Activated T-cell treated with anti-CD3 and anti-CD28 coated beads, Interleukin-2, amount 50 U/mL, for 24 hours (primary cell): ENCODE measurements around the gene SBNO1.
A peak's percentile ranks its signal among the peaks of the same experiment; 100 is the strongest.
"Not testable (repeated sequence)": the region's sequence is repeated elsewhere in the genome, so short reads cannot be mapped to it uniquely, and the experiment has no call there.

ENCODE experiments used
- DNase-seq: peaks from one replicate; pipeline ENCODE4 v3.0.0-alpha.2; 2020
- H3K27ac Mint-ChIP-seq: 2 replicates; pipeline ENCODE4 v1.8.0; 2020; ENCODE audit warnings: mild to moderate bottlenecking, mixed read lengths
- H3K27me3 Mint-ChIP-seq: 2 replicates; pipeline ENCODE4 v1.8.0; 2020; ENCODE audit warnings: mixed read lengths
- H3K36me3 Mint-ChIP-seq: 2 replicates; pipeline ENCODE4 v1.8.0; 2020; ENCODE audit warnings: low read depth, mixed read lengths
- H3K4me1 Mint-ChIP-seq: 2 replicates; pipeline ENCODE4 v1.8.0; 2020; ENCODE audit warnings: low read depth, mixed read lengths
- H3K4me3 Mint-ChIP-seq: 2 replicates; pipeline ENCODE4 v1.8.0; 2020; ENCODE audit warnings: mild to moderate bottlenecking, moderate library complexity, mixed read lengths
- H3K9me3 Mint-ChIP-seq: 2 replicates; pipeline ENCODE4 v1.8.0; 2020; ENCODE audit warnings: mixed read lengths

The SBNO1 gene

DNA sequence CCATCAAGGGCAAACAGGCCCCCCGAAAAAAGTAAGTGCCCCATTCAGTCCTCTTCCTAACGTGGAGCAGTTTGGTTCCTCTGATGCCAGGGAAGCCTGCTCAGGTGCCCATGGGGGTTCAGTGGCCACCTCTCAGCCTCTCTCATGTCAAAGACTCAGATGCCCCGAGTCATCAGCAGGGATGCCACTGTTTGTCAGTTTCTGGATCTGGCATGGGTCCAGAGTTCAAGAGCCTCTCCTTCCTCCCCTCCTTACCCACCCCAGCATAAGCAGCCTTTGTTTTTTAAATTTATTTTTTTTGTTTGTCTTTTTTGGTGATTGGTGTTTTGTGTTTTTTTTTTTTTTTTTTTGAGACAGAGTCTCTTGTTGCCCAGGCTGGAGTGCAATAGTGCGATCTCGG lies 30.6 kb upstream of the SBNO1 start:
- H3K27ac Mint-ChIP-seq: peak overlapping the region; percentile 20
- DNase-seq: no peak
- H3K4me3 Mint-ChIP-seq: no peak overlapping the region
- peaks cover 30% of the 10 kb centered on the region for H3K4me1 Mint-ChIP-seq
- no peaks in the 10 kb centered on the region for H3K9me3 Mint-ChIP-seq
- H3K36me3 Mint-ChIP-seq: peaks cover 88% of the 10 kb centered on the region
- no peaks in the 10 kb centered on the region for H3K27me3 Mint-ChIP-seq

DNA sequence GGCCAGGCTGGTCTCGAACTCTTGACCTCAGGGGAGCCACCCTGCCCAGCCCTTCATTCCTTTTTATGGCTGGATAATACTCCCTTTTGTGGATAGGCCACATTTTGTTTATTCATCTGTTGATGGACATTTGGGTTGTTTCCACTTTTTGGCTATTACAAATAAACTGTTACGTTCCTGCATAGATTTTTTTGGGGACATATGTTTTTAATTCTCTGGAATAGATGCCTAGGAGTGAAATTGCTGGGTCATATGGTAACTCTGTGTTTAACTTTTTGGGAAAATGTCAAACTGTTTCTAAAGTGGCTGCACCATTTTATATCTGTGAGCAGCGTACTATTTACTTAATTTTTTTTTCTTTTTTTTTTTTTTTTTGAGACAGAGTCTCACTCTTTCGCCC lies 29.1 kb upstream of the SBNO1 start:
- H3K27me3 Mint-ChIP-seq: no peaks in the 10 kb centered on the region
- no peak overlapping the region for H3K27ac Mint-ChIP-seq
- no peak overlapping the region for H3K4me3 Mint-ChIP-seq
- H3K36me3 Mint-ChIP-seq: peaks cover 85% of the 10 kb centered on the region
- peaks cover 32% of the 10 kb centered on the region for H3K4me1 Mint-ChIP-seq
- no peaks in the 10 kb centered on the region for H3K9me3 Mint-ChIP-seq
- DNase-seq: no peak

DNA sequence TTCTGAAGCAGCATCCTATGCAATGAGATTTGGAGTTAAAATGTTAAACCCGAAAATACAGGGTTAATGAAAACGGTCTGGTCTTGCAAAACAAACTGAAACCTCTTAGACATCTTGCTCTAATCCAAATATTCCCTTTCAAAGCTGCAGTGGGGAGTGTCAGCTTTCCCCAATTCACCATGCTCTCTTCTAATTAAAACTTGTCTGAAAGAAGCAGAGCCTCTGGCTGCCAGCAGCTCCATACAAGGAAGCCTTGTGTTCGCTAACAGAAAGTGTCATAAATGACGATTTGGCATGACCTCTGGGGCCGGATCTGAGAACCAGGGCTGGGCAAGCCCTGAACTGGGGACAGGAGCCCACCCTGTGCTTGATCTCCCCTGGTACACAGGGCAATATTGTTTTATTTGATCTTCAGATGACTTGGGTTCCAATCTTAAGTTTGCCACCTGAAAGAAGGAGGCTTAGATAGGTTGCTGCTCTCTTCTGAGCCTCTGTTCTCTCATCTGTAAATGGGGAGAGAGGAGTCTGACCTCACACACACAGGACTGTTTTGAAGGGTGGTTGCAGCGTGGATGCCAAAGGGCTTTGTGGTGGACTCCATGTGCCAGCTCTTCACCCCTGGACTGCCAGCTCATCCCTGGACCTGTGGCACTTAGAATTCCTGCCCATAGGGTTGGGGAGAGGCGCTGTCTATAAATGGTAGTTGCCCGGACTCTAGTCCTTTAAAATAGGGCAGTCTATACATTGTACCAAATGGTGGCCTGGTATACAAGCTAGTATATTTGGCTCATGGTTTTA lies 27.1 kb upstream of the SBNO1 start:
- Mint-ChIP-seq H3K36me3 (peaks cover 67% of the 10 kb centered on the region), H3K4me3 (peak overlapping the region; percentile 87)

DNA sequence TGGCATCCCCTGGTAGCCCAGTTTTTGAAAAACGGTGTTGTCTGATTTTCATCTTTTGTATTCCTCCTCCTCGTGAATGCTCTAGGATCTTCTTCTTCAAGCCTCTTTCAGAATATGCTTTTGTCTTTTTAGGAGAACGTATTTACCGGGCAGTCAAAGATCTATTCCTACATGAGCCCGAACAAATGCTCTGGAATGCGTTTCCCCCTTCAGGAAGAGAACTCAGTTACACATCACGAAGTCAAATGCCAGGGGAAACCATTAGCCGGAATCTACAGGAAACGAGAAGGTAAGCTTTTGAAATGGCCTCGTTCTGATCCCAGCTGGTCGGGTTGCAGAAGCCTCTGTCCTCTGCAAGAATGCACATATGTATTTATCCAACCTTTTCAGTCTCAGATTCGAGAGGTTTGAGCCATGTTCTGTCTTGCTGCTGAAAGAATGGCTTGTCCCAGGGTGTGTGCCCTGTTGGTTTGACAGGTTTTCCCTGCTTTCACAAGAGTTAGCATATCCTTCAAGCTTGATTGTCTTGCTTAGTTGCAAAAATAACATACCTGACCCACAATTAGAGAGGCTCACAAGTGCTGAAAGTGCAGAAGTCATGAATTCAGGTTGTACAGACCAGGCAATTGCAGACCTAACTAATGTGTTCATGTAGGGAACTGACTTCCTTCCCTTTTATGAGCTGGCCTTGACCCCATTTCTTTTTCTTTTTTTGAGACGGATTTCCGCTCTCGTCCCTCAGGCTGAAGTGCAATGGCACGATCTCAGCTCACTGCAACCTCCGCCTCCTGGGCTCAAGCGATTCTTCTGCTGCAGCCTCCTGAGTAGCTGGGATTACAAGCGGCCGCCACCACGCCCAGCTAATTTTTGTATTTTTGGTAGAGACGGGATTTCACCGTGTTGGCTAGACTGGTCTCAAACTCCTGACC lies 26.1 kb upstream of the SBNO1 start:
- Mint-ChIP-seq H3K4me1 (peaks cover 43% of the 10 kb centered on the region), H3K4me3 (peak overlapping the region; percentile 87), H3K27me3 (no peaks in the 10 kb centered on the region), H3K27ac (peak overlapping the region; percentile 90), H3K9me3 (no peaks in the 10 kb centered on the region), H3K36me3 (peaks cover 57% of the 10 kb centered on the region)
- no peak for DNase-seq

More for the DNA sequence above, 27.1 kb upstream of the SBNO1 start:
- DNase-seq: no peak
- Mint-ChIP-seq H3K27ac (peak overlapping the region; percentile 59), H3K27me3 (no peaks in the 10 kb centered on the region), H3K4me1 (peaks cover 46% of the 10 kb centered on the region), H3K9me3 (no peaks in the 10 kb centered on the region)

DNA sequence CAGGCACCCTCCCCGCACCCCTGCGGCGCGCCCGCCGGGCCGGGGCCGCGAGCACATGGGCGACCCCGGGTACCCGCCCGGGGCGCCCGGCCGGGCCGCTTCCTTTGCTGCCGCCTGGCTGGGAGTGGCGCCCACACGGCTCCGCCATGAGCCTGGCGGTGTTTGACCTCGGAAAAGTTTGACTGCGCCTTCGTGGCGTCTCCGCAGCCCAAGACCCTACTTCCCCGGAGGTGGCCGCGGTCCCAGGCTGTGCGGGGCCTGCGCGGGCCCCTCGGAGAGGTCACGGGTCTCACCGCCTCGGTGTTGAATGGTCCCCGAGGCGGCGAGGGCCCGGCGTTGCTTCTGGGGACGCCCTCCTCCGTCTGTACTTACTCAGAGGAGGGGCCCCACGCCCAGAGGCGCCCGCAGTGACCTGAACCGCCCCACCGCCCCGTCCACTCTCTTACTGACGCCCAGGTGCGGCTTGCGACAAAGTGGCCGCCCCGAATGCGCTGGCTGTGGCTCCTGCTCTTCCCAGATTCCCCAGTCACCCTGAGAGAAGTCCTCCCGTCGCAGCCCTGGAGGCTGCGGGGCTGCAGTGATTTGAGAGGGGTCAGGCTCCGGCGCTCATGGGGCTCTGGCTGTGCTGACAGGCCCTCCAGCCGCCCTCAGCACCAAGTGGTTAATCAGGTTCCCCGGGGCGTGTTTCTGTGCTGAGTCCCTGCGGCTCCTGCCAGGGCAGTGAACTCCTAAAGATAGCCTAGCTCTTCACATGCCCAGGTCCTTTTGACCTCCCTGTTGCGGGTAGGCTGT lies 25.1 kb upstream of the SBNO1 start:
- Mint-ChIP-seq H3K27ac (peak overlapping the region; percentile 90), H3K27me3 (no peaks in the 10 kb centered on the region), H3K4me1 (peaks cover 43% of the 10 kb centered on the region), H3K36me3 (peaks cover 47% of the 10 kb centered on the region), H3K9me3 (no peaks in the 10 kb centered on the region), H3K4me3 (peak overlapping the region; percentile 87)
- peak; percentile 65 for DNase-seq

DNA sequence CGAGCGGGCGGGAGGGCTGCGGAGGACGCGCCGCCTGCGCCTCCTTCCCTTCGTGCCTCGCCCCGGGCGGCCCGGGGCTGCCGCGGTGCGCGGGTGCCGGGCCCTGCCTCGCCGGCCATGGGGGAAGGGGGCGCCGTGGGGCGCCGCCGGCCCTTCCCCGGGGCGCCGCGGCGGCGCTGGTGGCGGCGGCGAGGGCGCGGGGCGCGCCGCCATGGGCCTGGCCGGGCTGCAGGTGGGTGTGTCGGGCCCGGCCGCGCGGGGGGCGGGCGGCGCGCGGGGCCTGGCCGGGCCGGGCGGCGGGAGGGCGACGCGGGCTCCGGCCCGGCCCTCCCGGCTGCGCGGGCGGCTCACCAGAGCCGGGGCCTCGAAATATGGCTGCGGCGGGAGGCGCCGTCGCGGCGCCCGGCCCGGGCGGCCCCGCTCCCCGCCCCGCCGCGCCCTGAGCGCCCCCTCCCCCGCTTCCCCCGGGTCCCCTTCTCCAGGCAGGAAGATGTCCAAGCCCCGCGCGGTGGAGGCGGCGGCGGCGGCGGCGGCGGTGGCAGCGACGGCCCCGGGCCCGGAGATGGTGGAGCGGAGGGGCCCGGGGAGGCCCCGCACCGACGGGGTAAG lies 24.4 kb upstream of the SBNO1 start:
- Mint-ChIP-seq H3K9me3 (no peaks in the 10 kb centered on the region), H3K27me3 (no peaks in the 10 kb centered on the region), H3K4me3 (no peak overlapping the region), H3K4me1 (peaks cover 45% of the 10 kb centered on the region), H3K36me3 (peaks cover 47% of the 10 kb centered on the region), H3K27ac (no peak overlapping the region)
- no peak for DNase-seq

DNA sequence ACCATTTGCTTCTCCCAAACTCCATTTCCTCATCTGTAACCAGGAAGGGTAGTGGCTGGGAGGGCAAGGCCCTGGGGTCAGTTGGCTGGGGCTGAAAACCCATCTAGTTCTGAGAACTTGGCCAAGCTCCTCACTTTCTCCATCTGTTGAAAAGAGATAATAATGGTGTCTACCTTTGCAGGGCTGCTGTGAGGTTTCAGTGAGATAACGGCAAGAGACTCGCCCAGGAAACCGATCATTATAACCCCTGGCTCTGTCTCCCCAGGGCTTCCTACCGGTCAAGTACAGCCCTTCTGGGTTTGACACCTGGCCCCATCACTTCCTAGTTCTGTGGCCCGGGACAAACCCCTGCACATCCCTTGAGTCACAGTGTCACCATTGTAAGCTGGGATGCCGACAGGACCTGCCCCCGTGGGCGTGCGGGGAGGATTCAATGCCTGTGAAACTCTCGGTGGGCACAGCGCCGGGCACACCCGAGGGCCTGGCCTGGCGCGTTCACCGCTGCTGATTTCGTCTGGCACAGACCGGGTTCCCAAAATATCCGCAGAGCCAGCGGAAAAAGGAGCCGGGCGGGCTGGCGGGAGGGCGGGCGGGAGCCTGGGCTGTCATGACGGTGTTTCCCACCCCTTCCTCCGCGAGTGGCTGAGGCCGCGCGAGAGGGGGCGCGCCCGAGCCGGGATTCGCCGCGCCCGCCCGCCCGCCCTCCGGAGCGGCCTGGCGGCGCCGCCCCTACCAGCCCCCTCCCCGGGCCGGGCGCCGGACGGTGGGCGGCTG lies 23.7 kb upstream of the SBNO1 start:
- peak overlapping the region; percentile 83 for H3K4me3 Mint-ChIP-seq
- H3K36me3 Mint-ChIP-seq: peaks cover 46% of the 10 kb centered on the region
- peak overlapping the region; percentile 92 for H3K27ac Mint-ChIP-seq
- H3K9me3 Mint-ChIP-seq: no peaks in the 10 kb centered on the region
- DNase-seq: peak; percentile 84
- H3K27me3 Mint-ChIP-seq: no peaks in the 10 kb centered on the region
- peaks cover 47% of the 10 kb centered on the region for H3K4me1 Mint-ChIP-seq

DNA sequence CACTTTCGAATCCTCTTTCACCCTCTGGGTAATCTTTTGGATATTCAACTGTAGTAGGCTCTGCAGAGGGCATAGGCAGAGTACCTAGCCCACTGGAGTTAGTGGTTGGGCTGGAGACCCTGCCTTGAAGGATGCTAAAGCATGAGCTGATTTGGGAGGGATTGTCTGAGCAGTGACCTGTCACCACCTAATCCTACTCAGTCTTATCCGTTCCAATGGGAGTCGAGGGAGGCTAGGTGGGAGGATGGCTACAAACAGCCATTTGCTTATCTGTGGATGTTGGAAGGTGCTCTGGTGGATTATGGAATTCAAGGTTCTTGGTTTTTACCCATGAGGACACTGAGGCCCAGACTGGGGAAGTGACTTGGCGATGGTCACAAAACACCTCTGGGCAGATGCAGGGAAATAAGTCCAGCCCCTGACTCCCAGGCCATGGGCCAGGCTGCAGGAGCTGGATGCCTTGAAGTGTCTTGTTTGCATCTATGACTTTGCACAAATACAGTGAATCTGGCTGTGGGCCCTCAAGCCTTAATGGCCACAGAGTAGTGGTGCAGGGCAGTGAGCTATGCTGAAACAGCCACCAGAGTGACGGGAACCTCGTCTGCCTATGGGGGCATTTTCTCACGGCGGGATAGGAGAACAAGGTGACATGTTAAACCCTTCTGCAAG lies 23.0 kb upstream of the SBNO1 start:
- no peaks in the 10 kb centered on the region for H3K9me3 Mint-ChIP-seq
- H3K4me1 Mint-ChIP-seq: peaks cover 45% of the 10 kb centered on the region

DNA sequence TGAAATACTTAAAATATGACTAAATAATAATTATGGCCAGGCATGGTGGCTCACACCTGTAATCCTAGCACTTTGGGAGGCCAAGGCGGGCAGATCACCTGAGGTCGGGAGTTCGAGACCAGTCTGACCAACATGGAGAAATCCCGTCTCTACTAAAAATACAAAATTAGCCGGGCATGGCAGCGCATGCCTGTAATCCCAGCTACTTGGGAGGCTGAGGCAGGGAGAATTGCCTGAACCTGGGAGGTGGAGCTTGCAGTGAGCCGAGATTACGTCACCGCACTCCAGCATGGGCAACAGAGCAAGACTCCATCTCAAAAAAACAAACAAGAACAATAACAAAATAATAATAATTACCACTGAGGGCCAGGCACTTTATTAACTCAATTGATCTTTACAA lies 20.9 kb upstream of the SBNO1 start:
- H3K27ac Mint-ChIP-seq, DNase-seq, H3K27me3 Mint-ChIP-seq, H3K9me3 Mint-ChIP-seq: not testable (repeated sequence)
- peak overlapping the region; percentile 92 for H3K4me3 Mint-ChIP-seq
- H3K36me3 Mint-ChIP-seq: peaks cover 19% of the 10 kb centered on the region
- H3K4me1 Mint-ChIP-seq: peaks cover 30% of the 10 kb centered on the region

More for the DNA sequence above, 23.0 kb upstream of the SBNO1 start:
- H3K36me3 Mint-ChIP-seq: peaks cover 40% of the 10 kb centered on the region
- no peak for DNase-seq
- peak overlapping the region; percentile 92 for H3K27ac Mint-ChIP-seq
- no peaks in the 10 kb centered on the region for H3K27me3 Mint-ChIP-seq
- peak overlapping the region; percentile 83 for H3K4me3 Mint-ChIP-seq

DNA sequence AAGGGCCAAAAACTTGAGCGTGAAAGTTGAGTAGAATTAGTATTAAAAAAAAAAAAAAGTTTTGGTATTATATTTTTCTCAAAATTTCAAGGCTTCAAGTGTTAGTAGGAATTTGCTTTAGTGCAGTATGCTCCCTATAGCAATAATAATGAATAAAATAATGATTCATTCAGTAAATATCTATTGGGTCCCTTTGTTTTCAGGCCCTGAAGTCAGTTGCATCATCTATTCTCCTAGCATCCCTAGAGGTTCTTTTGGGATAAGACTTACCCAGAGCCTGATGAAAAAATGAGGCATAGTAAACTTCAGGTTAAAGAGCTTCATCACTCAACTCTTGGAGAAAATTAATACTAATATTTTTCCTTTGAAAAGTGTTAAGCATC lies 20.3 kb upstream of the SBNO1 start:
- peaks cover 13% of the 10 kb centered on the region for H3K36me3 Mint-ChIP-seq
- H3K27me3 Mint-ChIP-seq: no peaks in the 10 kb centered on the region
- no peak overlapping the region for H3K27ac Mint-ChIP-seq
- peaks cover 25% of the 10 kb centered on the region for H3K4me1 Mint-ChIP-seq
- DNase-seq: no peak
- peak overlapping the region; percentile 92 for H3K4me3 Mint-ChIP-seq
- no peaks in the 10 kb centered on the region for H3K9me3 Mint-ChIP-seq

DNA sequence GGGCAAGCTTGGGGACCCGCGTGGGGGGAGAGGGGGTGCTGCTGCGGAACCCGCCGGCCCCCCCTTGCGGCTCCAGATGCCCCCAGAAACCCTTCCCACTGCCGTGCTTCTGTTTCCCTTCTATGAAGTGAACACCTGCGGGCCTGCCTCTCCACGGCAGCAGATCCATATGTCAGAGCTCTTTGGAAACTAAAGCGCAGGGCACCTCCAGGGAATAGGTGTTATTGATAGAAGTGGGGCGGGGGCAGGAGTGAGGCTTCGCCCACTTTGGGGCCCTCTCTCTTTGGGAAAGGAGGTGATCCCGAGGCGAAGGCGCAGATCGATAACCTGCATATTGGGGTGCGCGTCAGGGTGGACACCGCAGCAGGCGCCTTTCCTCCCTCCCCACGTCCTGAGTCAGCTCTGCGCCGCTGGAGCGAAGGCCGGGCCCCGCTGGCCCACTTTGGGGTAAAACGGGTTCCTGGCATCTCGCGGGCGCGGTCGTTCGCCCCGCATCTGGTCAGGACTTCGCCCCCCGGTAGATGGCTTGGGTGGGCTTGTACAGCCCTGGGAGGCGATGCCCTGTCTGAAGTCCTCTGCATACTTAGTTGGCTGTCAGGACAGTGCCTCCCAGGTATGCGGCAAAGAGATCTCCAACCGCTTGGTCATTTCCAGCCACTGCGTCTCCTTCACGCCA lies 19.8 kb upstream of the SBNO1 start:
- peak overlapping the region; percentile 91 for H3K27ac Mint-ChIP-seq
- H3K9me3 Mint-ChIP-seq: no peaks in the 10 kb centered on the region
- peaks cover 23% of the 10 kb centered on the region for H3K4me1 Mint-ChIP-seq
- H3K27me3 Mint-ChIP-seq: no peaks in the 10 kb centered on the region
- peaks cover 11% of the 10 kb centered on the region for H3K36me3 Mint-ChIP-seq
- H3K4me3 Mint-ChIP-seq: peak overlapping the region; percentile 92
- DNase-seq: no peak

DNA sequence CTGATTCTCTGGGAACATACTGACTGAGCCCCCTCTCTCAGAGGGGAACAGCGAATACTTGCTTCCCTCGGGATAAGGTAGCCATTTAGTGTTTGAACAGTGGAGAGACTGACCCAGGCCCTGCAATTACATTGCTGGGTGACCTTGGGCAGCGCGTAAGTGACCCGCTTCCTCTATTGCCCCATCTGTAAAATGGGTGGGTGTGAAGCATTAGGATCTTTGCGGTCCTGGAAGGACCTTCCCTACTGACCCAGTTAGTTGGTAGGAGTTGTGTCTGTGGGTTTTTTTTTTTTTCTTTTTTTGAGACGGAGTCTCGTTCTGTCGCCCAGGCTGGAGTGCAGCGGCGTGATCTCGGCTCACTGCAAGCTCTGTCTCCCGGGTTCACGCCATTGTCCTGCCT lies 18.0 kb upstream of the SBNO1 start:
- H3K27me3 Mint-ChIP-seq: no peaks in the 10 kb centered on the region
- H3K9me3 Mint-ChIP-seq: no peaks in the 10 kb centered on the region
- peaks cover 9% of the 10 kb centered on the region for H3K36me3 Mint-ChIP-seq
- DNase-seq: no peak
- peaks cover 15% of the 10 kb centered on the region for H3K4me1 Mint-ChIP-seq
- no peak overlapping the region for H3K27ac Mint-ChIP-seq
- H3K4me3 Mint-ChIP-seq: peak overlapping the region; percentile 92

DNA sequence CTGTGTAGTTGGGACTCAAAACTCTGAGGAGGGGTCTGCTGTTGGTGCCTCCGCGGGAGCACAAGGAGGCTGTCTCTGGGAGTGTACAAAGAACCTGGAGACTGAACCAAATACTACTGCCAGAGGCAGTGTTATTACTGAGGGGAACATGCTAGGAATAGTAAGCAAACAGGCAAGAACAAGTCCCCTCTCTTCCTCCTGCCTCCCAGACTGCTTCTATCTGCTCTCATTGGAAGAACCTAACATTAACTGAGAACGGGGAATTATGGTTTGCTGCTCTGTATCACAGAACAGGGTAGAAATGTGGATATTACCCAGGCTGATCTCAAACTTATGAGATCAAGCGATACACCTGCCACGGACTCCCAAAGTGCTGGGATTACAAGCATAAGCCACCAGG lies 14.7 kb upstream of the SBNO1 start:
- Mint-ChIP-seq H3K27me3 (no peaks in the 10 kb centered on the region), H3K9me3 (no peaks in the 10 kb centered on the region), H3K4me1 (peaks cover 4% of the 10 kb centered on the region), H3K36me3 (peaks cover 6% of the 10 kb centered on the region), H3K4me3 (no peak overlapping the region), H3K27ac (no peak overlapping the region)
- no peak for DNase-seq
